GM18511 (cell line): Measurements from ENCODE around the gene TM2D3.

Experiments used
- ATAC-seq: cut with Tn5 transposase; IDR thresholded peaks from one replicate; pipeline ENCODE4 v1.9.1; 2021; ENCODE audit warnings: mild to moderate bottlenecking, moderate library complexity; ENCODE audit not compliant: unreplicated experiment

TM2D3 gene

GRCh38 chr15:101625980-101626379 lies 26.2 kb downstream of the TM2D3 start:
- ATAC-seq = no peak

DNA sequence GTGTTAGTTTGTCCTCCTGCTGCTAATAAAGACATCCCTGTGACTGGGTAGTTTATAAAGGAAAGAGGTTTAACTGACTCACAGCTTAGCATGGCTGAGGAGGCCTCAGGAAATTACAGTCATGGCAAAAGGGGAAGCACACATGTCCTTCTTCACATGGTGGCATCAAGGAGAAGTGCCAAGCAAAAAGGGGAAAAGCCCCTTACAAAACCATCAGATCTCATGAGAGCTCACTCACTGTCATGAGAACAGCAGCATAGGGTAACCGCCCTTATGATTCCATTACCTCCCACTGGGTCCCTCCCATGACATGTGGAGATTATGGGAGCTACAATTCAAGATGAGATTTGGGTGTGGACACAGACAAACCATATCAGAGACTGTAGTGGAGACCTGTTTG lies 27.0 kb downstream of the TM2D3 start:
- ATAC-seq = no peak

DNA sequence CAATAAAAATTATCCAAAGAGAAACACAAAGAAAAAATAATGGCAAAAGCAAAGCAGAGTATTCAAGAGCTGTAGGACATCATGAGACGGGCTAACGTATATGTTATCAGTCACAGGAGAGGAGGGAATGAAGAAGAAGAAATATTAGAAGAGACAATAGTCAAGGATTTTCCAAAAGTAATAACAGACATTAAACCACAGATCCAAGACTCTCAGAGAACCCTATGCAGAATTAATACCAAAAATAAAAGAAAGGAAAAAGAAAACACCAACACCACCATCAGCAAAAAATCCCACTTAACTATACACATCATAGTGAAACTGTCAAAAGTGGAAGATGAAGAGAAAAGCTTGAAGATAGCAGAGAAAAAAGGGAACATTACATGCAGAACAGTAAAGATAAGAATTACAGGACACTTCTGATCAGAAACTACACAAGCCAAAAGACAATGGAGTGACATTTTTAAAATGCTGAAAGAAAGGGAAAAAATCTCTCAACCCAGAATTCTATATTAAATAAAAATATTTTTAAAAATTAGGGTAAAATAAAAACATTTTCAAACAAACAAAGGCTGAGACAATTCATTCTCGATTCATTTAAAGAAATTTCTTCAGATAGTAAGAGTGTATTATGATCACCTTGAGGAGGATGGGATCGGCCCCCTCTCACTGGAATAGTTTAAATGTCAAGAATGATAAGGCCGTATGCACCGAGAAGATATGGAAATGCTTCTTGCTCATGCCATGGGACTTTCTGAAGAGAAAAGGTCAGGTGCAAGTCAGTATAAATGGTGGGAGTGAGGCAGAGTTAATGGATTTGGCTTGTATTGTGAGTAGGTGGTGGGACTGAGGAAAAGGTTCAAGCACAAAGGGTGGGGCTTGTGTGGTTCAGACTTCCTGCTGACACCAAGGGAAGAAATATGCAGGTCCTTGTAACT lies 28.5 kb downstream of the TM2D3 start:
- ATAC-seq = no peak

DNA sequence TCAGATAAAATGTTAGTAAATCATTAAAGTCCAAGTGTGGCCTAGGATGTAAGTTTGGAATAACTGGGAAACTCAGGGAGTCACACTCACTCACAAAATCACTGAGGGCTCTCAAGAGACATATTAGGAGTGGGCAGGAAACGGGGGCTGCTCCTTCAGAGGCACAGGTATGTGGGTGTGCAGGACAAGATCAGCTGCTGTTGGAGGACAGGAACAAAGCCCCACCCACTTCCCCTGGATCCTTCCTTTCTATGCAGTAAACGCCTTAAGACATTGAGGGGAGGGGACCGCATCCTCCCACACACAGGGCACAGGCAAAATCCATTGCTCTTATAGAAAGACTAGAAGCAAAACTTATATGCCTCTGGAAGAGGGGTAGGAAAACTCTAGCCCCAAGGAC lies 30.2 kb downstream of the TM2D3 start:
- ATAC-seq = no peak

DNA sequence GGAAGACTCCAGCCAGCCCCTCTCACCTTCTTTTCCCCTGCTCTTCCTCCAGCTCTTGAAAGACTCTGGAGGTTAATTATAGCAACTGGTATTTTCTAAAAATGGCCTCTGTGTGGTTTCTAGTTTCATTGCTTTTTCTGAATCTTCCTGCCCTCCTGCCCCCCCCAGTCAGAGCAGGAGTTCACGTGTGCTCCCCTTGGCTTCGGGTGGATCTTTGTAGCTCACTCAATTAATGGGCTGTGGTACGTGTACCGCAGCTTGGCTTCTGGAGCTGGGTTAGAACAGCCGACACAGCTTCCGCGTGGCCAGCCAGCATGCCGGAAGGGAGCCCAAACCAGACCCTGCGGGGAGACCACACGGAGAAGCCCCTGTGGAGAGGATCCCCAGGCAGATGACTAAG lies 31.5 kb downstream of the TM2D3 start:
- ATAC-seq = peak; percentile 78

DNA sequence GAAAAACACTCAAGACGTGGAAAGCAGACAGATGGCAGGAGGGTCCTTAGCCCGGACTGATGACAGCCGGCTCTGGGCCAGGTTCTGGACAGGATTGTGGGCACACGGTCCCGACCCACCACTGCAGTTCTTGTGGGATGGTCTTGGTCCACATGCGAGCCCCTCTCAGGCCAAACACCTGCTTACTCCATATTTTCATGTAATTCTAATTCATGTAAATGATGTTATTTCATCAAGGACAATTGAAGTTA lies 32.6 kb downstream of the TM2D3 start:
- no peak for ATAC-seq

- ATAC-seq = no peak
Observed at GRCh38 chr15:101618851-101619614, 33.1 kb downstream of the TM2D3 start.

DNA sequence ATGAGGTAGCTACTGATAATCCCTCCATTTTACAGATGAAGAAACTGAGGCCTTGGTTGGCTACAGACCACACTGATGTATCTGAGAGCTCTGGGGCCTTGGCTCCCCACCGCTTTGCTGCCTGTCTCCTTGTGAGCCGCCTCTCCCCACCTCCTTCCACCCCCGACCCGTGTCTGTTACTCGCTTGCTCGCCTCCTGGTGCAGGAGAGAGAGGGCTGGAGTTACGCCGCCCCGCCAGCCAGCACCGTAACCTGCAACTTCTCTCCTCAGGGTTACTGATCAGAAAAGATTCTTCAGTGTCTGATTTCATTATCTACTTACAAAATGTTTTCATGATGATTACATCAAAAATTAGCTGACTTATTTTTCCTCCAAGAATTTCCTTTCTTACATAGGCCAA lies 34.1 kb downstream of the TM2D3 start:
- ATAC-seq = no peak

GRCh38 chr15:101617390-101617965 lies 34.7 kb downstream of the TM2D3 start:
- no peak for ATAC-seq

GRCh38 chr15:101615986-101616848 lies 36.0 kb downstream of the TM2D3 start:
- ATAC-seq = no peak

DNA sequence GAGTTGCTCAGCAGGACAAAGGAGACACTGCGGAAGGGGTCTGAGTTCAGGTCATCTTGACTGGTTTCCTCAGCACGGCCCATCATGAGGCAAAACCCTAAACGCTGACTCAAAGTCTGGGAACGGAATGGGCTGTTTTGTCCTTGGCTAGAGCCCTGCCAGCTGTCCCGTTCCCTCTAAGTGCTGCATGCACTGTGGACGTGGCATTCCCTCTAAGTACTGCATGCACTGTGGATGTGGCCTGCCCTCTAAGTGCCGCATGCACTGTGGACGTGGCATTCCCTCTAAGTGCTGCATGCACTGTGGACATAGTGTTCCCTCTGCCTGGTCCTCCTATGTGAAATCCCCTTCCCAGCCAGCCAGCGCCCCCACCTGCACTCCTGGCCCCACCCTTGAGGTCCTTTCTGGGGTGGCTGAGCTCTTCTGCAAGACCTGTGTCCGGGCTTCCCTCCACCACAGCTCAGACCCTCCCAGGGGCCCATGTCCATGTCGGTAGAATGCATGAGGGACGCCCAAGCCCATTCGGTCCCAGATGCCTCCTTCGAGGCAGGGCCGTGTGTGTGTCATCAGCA lies 36.7 kb downstream of the TM2D3 start:
- no peak for ATAC-seq

- ATAC-seq = no peak
Observed at GRCh38 chr15:101614761-101615160, 37.4 kb downstream of the TM2D3 start.

DNA sequence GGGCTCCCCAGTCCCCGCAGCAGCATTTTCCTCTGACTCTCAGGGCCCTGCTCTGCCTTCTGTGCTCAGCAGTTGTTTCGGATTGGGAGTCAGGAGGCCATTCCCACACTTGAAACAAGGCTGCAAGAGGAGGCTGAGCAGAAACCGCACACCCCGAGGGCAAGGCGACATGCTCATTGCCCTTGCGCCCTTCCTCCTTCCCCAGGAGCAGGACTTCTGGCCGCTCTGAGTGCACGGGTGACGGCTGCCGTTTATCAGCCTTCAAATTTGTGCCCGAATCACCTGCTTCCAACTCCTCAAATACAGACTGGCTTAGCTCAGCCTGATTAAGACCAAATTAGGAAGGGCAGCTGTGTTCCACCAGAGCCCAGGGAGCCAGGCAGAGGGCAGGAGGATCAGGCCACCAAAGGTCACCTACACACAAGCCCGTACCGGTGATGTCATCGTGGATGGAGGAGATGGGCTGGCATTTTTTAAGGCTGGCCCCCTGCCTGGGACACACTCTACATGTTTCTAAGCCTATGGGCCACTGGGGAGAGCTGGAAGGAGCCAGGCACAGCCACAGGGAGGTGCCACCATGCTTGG lies 38.1 kb downstream of the TM2D3 start:
- no peak for ATAC-seq

DNA sequence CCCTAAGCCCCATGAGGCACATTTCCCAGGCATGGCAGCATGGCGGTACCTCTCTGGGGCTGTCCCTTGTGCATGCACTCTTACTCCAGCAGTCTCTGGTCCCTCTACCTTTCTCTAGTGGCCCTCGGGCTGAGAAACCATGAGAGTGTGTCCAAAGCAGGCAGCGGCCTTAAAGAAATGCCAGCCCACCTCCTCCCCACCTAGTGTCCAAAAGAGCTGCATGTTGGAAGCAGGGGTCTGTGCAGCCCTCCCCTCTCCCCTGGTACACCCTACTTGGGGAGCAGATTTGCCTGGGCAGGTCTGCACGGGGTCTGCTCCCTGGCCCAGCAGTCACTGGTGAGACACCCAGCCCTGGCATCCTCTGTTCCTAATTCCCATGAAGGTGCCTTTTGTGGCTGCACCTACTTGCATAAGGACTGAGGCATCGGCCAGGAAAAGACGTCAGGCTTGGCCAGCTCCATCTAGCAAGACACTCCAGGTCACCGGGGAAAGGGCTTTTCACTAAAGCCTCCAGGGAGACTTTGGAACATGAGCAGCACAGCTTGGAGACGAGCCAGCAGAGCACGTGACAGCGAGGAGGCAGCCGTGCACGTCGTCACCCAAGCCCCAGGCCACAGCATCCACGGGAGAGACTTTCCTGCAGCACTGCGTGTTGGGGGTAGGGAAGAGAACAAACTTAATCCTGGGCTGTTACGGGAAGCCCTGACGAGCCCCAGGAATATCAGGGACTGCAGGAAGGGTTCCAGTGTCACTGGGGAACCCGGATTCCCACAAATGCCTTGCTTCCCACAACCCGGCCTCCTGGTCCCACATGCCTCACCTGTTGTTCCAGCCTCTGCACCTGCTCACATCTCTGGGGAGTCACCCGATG lies 38.8 kb downstream of the TM2D3 start:
- ATAC-seq = no peak

- ATAC-seq = no peak
Observed at GRCh38 chr15:101612676-101613075, 39.5 kb downstream of the TM2D3 start.

GRCh38 chr15:101611580-101612299 lies 40.4 kb downstream of the TM2D3 start:
- ATAC-seq = no peak

GRCh38 chr15:101611007-101611406 lies 41.2 kb downstream of the TM2D3 start:
- no peak for ATAC-seq

DNA sequence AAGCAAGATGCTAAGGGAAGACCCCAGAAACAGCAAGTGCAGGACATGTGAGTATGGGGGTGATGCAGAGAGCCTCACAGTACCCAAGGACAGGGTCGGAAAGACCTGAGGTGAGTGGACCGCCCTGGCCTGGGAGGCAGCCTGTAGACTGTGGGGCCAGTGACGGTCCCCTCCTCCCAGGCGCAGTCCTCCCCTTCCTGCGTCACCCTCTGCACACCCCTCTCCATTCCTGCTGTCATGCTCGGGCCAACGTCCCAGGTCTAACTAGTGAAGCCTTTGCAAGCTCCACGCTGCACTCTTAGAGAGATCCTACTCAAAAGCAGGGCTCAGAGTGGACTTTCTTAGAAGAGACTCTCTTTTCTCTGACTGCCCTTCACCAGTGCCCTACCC lies 41.6 kb downstream of the TM2D3 start:
- ATAC-seq = no peak
